Osteoblast (primary cell): ENCODE data around the gene TMTC3. TPM values are rescaled to one million over a fixed set of nuclear protein-coding genes. Genes with fewer than 3 reads are reported as not detected.
A peak's percentile ranks its signal among the peaks of the same experiment; 100 is the strongest.

Experiments used
- DNase-seq: peaks from one replicate; pipeline ENCODE4 v3.0.0; 2011; ENCODE audit warnings: low spot score, mixed read lengths; ENCODE audit not compliant: insufficient read length; ENCODE audit errors: missing footprints
- H2AFZ ChIP-seq: 2 replicates; pipeline ENCODE4 v1.6.0; 2011; ENCODE audit warnings: mild to moderate bottlenecking, low read length
- H3K27ac ChIP-seq: 2 replicates; pipeline ENCODE4 v1.5.1; 2011; ENCODE audit warnings: mild to moderate bottlenecking, low read depth, low read length, moderate library complexity
- H3K27me3 ChIP-seq: 2 replicates; pipeline ENCODE4 v1.6.0; 2012; ENCODE audit warnings: mild to moderate bottlenecking, control low read depth, inconsistent platforms, low read length, moderate library complexity; ENCODE audit not compliant: insufficient read depth
- H3K36me3 ChIP-seq: 2 replicates; pipeline ENCODE4 v1.5.1; 2011; ENCODE audit warnings: mild to moderate bottlenecking, low read length, control low read depth, moderate library complexity; ENCODE audit not compliant: insufficient read depth
- H3K4me1 ChIP-seq: 2 replicates; pipeline ENCODE4 v1.5.1; 2011; ENCODE audit warnings: mild to moderate bottlenecking, low read length, control low read depth, moderate library complexity; ENCODE audit not compliant: insufficient read depth
- H3K4me2 ChIP-seq: 2 replicates; pipeline ENCODE4 v1.6.0; 2011; ENCODE audit warnings: mild to moderate bottlenecking, low read length; ENCODE audit not compliant: insufficient read depth
- H3K4me3 ChIP-seq: fragments of 200-600 bp; sonication (generic); 3 replicates; pipeline ENCODE4 v1.5.1; 2012; ENCODE audit warnings: mild to moderate bottlenecking, low read length, inconsistent platforms; ENCODE audit not compliant: insufficient read depth
- H3K79me2 ChIP-seq: 2 replicates; pipeline ENCODE4 v1.6.0; 2012; ENCODE audit warnings: mild to moderate bottlenecking, low read length, control low read depth, inconsistent platforms; ENCODE audit not compliant: insufficient read depth
- H3K9me3 ChIP-seq: 2 replicates; pipeline ENCODE4 v1.5.1; 2011; ENCODE audit warnings: low read depth, low read length, control low read depth
- H4K20me1 ChIP-seq: 2 replicates; pipeline ENCODE4 v1.6.0; 2012; ENCODE audit warnings: mild to moderate bottlenecking, low read length, control low read depth; ENCODE audit not compliant: insufficient read depth
- total RNA-seq: library from RNA; depleted of rRNA; stranded (reverse); fragments of >200 nt; gene quantifications from 2 replicates; pipeline ENCODE4 v1.2.3, GENCODE V29; 2012
- TF ChIP-seq, protein P1 (sequence below): IDR thresholded peaks from 2 replicates; pipeline ENCODE4 v1.5.1; 2011; ENCODE audit warnings: mild to moderate bottlenecking, low read depth, low read length, moderate library complexity; ENCODE audit errors: extremely low read depth

TMTC3 gene
- total RNA-seq, 1 donor: 46.3 TPM

DNA sequence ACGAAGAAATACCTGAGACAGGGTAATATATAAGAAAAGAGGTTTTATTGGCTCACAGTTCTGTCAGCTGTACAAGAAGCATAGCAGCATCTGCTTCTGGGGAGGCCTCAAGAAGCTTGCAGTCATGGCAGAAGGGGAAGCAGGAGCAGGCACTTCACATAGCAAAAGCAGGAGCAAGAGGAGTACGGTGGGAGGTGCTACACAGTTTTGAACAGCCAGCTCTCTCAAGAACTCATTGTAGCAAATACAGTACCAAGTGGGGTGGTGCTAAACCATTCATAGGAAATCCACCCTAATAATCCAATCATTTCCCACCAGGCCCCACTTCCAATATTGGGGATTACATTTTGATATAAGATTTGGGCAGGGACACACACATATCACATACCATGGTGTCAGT is 8.0 kb downstream of the TMTC3 start:
- peaks cover 37% of the 10 kb centered on the region for H3K79me2 ChIP-seq
- H4K20me1 ChIP-seq: no peaks in the 10 kb centered on the region
- H3K36me3 ChIP-seq: no peaks in the 10 kb centered on the region
- H3K27me3 ChIP-seq: no peaks in the 10 kb centered on the region
- H3K4me2 ChIP-seq: no peak overlapping the region
- H3K27ac ChIP-seq: no peak overlapping the region
- H3K4me1 ChIP-seq: no peaks in the 10 kb centered on the region
- H2AFZ ChIP-seq: no peak overlapping the region
- no peak for DNase-seq
- no peak overlapping the region for H3K4me3 ChIP-seq
- no peaks in the 10 kb centered on the region for H3K9me3 ChIP-seq
- TF ChIP-seq, protein P1, sequence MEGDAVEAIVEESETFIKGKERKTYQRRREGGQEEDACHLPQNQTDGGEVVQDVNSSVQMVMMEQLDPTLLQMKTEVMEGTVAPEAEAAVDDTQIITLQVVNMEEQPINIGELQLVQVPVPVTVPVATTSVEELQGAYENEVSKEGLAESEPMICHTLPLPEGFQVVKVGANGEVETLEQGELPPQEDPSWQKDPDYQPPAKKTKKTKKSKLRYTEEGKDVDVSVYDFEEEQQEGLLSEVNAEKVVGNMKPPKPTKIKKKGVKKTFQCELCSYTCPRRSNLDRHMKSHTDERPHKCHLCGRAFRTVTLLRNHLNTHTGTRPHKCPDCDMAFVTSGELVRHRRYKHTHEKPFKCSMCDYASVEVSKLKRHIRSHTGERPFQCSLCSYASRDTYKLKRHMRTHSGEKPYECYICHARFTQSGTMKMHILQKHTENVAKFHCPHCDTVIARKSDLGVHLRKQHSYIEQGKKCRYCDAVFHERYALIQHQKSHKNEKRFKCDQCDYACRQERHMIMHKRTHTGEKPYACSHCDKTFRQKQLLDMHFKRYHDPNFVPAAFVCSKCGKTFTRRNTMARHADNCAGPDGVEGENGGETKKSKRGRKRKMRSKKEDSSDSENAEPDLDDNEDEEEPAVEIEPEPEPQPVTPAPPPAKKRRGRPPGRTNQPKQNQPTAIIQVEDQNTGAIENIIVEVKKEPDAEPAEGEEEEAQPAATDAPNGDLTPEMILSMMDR: no peak

DNA sequence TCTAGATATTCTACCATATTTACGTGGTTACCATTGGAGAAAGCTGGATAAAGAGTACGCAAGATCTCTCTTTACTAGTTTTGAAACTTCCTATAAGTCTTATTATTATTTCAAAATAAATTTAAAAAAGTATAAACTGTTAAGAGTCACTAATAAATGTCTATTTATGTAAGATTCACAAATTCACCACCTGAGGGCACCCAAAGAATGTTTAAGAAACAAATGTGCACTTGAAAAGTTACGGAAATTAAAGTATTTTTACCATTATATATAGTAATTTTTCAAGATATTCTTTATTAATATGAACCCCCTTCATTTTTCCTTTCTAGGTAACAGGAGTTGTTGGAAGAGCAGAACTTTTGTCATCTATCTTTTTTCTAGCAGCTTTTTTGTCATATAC is 11.9 kb downstream of the TMTC3 start:
- peak overlapping the region; percentile 22 for H3K27ac ChIP-seq
- no peak overlapping the region for H3K4me3 ChIP-seq
- H3K9me3 ChIP-seq: no peaks in the 10 kb centered on the region
- H3K4me1 ChIP-seq: no peaks in the 10 kb centered on the region
- no peaks in the 10 kb centered on the region for H3K36me3 ChIP-seq
- H4K20me1 ChIP-seq: no peaks in the 10 kb centered on the region
- peaks cover 20% of the 10 kb centered on the region for H3K79me2 ChIP-seq
- no peaks in the 10 kb centered on the region for H3K27me3 ChIP-seq
- no peak overlapping the region for H3K4me2 ChIP-seq
- DNase-seq: peak; percentile 60
- H2AFZ ChIP-seq: no peak overlapping the region
- TF ChIP-seq, protein P1: peak; percentile 52

DNA sequence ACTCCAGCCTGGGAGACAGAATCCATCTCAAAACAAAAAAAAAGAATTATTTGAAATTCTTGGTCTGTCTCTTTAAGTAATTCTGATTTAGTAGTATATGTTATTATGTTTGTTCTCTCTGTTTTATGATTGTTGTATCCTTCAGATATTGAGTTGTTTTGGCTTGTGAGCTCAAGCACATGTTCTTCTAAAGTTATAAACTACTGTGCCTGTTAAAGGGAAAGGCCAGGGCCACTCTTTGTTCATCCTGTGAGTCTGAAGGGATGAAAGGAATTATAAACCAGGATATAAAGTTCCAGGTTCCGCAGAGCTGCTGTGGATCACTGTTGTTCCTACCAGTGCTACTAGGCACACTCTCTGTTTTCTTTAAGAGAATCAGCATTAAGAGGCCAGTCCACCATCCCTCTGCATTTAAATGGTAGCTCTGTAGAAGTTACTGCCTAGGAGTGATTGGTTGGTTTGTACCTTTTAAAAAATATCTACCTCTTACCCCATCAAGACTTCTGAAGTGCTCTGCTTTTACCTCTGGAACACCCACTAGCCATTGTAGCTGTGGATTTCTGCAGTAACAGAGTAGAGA is 14.1 kb downstream of the TMTC3 start:
- no peak overlapping the region for H2AFZ ChIP-seq
- no peak for DNase-seq
- no peak overlapping the region for H3K4me2 ChIP-seq
- H3K36me3 ChIP-seq: peaks cover 9% of the 10 kb centered on the region
- H4K20me1 ChIP-seq: no peaks in the 10 kb centered on the region
- H3K27me3 ChIP-seq: no peaks in the 10 kb centered on the region
- no peaks in the 10 kb centered on the region for H3K4me1 ChIP-seq
- H3K4me3 ChIP-seq: no peak overlapping the region
- no peaks in the 10 kb centered on the region for H3K9me3 ChIP-seq
- TF ChIP-seq, protein P1: no peak
- peaks cover 13% of the 10 kb centered on the region for H3K79me2 ChIP-seq
- H3K27ac ChIP-seq: no peak overlapping the region

- peaks cover 29% of the 10 kb centered on the region for H3K36me3 ChIP-seq
- H3K4me3 ChIP-seq: no peak overlapping the region
- H3K4me1 ChIP-seq: no peaks in the 10 kb centered on the region
- H3K79me2 ChIP-seq: no peaks in the 10 kb centered on the region
- DNase-seq: no peak
- H2AFZ ChIP-seq: no peak overlapping the region
- no peak overlapping the region for H3K4me2 ChIP-seq
- no peak overlapping the region for H3K27ac ChIP-seq
- no peaks in the 10 kb centered on the region for H4K20me1 ChIP-seq
- TF ChIP-seq, protein P1: no peak
- no peaks in the 10 kb centered on the region for H3K9me3 ChIP-seq
- no peaks in the 10 kb centered on the region for H3K27me3 ChIP-seq
Measured at GRCh38 chr12:88163371-88163770, 21.3 kb downstream of the TMTC3 start.
